ENCODE measurements around the gene MAPKAPK3. TPM values are rescaled to one million over a fixed set of nuclear protein-coding genes. Genes with fewer than 3 reads are reported as not detected.

MAPKAPK3 gene
- total RNA-seq, 6 donors from 2014 or later, result 30.2 to 102 (median 70.1) TPM

DNA sequence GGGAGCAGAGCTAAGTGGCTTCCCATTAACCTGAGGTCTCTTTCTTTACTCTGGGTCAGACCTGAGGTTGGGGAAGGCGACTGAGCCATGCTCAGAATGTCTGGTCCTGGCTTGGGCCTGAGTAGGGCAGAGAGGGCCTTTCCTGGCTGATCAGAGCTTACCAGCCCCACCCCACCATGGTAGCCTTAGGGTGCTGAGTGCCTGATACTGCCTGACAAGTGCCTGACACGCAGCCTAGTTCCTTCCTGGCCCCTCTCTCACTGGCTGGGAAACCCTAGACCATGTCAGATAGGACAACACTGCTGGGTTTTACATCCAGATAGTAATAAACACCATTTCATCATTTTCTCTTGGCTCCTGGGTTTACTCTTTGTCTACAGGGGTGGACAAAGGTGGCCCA lies 32.0 kb downstream of the MAPKAPK3 start:
- H3K36me3 ChIP-seq, result peaks cover 5 to 51% (median 41%) of the 10 kb centered on the region in 4 donors
- no peak overlapping the region for H3K27ac ChIP-seq
- no peak for ATAC-seq (ENCODE audit: low FRiP score in 2 of 2)
- H3K9me3 ChIP-seq, result no peaks in the 10 kb centered on the region
- no peaks in the 10 kb centered on the region for H3K27me3 ChIP-seq
- TF ChIP-seq, protein P1, sequence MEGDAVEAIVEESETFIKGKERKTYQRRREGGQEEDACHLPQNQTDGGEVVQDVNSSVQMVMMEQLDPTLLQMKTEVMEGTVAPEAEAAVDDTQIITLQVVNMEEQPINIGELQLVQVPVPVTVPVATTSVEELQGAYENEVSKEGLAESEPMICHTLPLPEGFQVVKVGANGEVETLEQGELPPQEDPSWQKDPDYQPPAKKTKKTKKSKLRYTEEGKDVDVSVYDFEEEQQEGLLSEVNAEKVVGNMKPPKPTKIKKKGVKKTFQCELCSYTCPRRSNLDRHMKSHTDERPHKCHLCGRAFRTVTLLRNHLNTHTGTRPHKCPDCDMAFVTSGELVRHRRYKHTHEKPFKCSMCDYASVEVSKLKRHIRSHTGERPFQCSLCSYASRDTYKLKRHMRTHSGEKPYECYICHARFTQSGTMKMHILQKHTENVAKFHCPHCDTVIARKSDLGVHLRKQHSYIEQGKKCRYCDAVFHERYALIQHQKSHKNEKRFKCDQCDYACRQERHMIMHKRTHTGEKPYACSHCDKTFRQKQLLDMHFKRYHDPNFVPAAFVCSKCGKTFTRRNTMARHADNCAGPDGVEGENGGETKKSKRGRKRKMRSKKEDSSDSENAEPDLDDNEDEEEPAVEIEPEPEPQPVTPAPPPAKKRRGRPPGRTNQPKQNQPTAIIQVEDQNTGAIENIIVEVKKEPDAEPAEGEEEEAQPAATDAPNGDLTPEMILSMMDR (IDR thresholded peaks at IDR 0.05), result no peak
- TF ChIP-seq POLR2A (IDR thresholded peaks at IDR 0.05), result no peak
- TF ChIP-seq EP300 (IDR thresholded peaks at IDR 0.05), result no peak
- no peak for TF ChIP-seq POLR2AphosphoS5 (IDR thresholded peaks at IDR 0.05)
- H3K4me3 ChIP-seq, result no peak overlapping the region
- no peak for DNase-seq
- 88% methylated on average over 1 to 2 of the region's 2 CpGs for WGBS, 2 donors
- no peaks in the 10 kb centered on the region for H3K4me1 ChIP-seq

DNA sequence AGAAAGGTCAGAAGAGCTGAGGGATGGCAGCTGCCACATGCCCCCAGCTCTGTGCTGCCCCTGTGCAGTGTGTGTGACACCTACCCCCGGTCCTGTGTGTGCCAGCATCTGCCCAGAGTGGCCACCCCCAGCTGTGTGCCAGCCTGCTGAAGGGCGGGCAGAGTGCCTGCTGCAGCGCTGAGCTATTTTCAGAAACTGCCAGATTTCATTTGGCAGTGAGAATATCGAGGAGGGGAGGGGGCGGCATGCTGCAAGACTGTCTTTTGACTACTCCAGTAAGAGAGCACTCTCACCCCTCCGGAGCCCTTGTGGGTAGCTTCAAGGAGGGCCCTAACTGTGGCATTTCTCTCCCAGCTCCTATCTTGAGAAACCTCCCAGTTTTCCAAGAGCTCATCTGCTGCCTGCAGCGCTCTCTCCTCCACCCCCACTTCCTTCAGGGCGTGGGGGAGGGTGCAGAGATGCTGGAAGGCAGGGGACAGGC lies 32.5 kb downstream of the MAPKAPK3 start:
- Histone ChIP-seq H3K4me1 (no peaks in the 10 kb centered on the region), H3K27ac (no peak overlapping the region), H3K4me3 (no peak overlapping the region), H3K27me3 (no peaks in the 10 kb centered on the region), H3K36me3 (peaks cover 5 to 46% (median 37%) of the 10 kb centered on the region in 4 donors), H3K9me3 (no peaks in the 10 kb centered on the region)
- ATAC-seq (ENCODE audit: low FRiP score in 2 of 2) (no peak), DNase-seq (no peak)
- 69 to 74% methylated on average over 5 to 6 of the region's 8 CpGs for WGBS, 2 donors
- no peak for TF ChIP-seq POLR2AphosphoS5 (IDR thresholded peaks at IDR 0.05)

DNA sequence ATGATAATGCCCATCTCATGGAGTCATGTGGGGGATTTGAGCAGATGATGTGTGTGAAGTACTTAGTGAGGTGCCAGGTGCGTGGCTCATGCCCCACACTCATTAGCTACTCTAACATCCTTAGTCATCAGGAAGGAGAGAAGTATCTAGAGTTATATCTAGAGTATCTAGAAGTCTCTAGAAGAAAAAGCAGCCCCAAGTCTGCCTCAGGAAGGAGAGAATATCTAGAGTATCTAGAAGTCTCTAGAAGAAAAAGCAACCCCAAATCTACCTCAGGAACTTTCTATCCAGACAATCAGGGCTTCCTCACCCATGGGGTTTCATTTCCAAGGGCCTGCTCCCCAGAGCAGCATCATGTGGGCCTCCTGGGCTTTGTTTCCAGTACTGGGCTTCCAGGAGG lies 33.1 kb downstream of the MAPKAPK3 start:
- 88 to 90% methylated on average over 1 of the region's 1 CpG for WGBS, 2 donors
- no peak for ATAC-seq (ENCODE audit: low FRiP score in 2 of 2)
- H3K4me3 ChIP-seq, result no peak overlapping the region

DNA sequence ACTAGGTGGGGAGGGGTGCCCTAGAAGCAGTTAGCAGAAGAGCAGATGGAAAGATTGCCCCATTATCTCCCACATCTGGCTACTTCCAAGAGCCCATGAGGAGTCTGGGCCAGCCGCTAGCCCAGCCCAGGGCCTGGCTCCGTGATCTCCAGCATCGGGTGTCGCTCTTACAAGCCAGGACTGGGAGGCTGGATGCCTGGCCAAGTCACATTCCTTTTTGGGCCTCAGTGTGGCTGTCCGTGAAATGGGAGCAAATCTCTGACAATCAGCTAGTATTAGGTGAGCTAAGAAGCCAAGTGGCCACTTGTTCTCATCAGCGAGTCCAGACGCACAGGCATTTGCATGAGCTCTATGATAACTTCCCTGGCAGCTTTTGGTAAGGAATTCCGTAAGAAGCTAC lies 34.5 kb downstream of the MAPKAPK3 start:
- Histone ChIP-seq H3K4me3 (no peak overlapping the region), H3K27me3 (no peaks in the 10 kb centered on the region), H3K27ac (no peak overlapping the region), H3K9me3 (no peaks in the 10 kb centered on the region), H3K4me1 (no peaks in the 10 kb centered on the region), H3K36me3 (peaks cover 0 to 26% (median 22%) of the 10 kb centered on the region in 4 donors)
- no peak for DNase-seq
- no peak for TF ChIP-seq POLR2A (IDR thresholded peaks at IDR 0.05)
- ATAC-seq (ENCODE audit: low FRiP score in 2 of 2), result no peak
- WGBS, 2 donors, result 89% methylated on average over 4 to 8 of the region's 8 CpGs

More for the DNA sequence above, 33.1 kb downstream of the MAPKAPK3 start:
- TF ChIP-seq POLR2A (IDR thresholded peaks at IDR 0.05) (no peak), POLR2AphosphoS5 (IDR thresholded peaks at IDR 0.05) (no peak), EP300 (IDR thresholded peaks at IDR 0.05) (no peak)
- TF ChIP-seq, protein P1 (IDR thresholded peaks at IDR 0.05), result no peak
- H3K27me3 ChIP-seq, result no peaks in the 10 kb centered on the region
- no peaks in the 10 kb centered on the region for H3K9me3 ChIP-seq
- no peaks in the 10 kb centered on the region for H3K4me1 ChIP-seq
- H3K36me3 ChIP-seq, result peaks cover 5 to 40% (median 34%) of the 10 kb centered on the region in 4 donors
- no peak for DNase-seq
- H3K27ac ChIP-seq, result no peak overlapping the region

DNA sequence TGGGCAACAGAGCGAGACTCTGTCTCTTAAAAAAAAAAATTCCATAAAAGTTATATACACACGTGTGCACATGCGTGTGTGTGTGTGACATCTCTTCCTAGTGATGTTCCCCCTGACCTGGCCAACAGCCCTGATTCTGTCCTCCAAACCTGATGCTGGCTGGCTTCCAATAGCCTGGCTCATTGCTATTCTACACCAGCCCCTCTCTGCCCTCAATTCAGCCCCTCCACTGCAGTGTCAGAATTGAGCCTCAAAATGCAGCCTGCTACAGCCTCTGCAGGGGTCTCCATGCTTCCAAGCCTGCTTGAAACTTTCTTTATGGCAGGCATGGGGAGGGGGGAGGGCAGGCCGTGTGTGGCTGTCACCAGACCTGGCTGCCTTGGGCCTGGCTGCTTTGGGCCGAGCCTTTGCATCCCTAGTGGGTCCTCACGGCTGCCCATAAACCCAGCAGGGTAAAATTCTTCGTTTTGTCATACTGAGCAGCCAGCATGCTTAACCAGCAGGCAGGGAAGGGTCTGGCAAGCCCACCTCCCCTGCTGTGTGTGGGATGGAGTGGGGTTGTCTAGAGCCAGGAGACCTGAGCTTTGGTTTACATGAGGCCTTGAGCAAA lies 35.1 kb downstream of the MAPKAPK3 start:
- Histone ChIP-seq H3K4me3 (no peak overlapping the region), H3K27ac (no peak overlapping the region), H3K27me3 (no peaks in the 10 kb centered on the region), H3K4me1 (no peaks in the 10 kb centered on the region), H3K9me3 (no peaks in the 10 kb centered on the region), H3K36me3 (peaks cover 0 to 20% (median 16%) of the 10 kb centered on the region in 4 donors)
- 70 to 84% methylated on average over 4 to 7 of the region's 7 CpGs for WGBS, 2 donors
- DNase-seq (no peak), ATAC-seq (ENCODE audit: low FRiP score in 2 of 2) (no peak)
- TF ChIP-seq, protein P1 (IDR thresholded peaks at IDR 0.05), result no peak
- TF ChIP-seq POLR2AphosphoS5 (IDR thresholded peaks at IDR 0.05), result no peak
- TF ChIP-seq EP300 (IDR thresholded peaks at IDR 0.05), result no peak

DNA sequence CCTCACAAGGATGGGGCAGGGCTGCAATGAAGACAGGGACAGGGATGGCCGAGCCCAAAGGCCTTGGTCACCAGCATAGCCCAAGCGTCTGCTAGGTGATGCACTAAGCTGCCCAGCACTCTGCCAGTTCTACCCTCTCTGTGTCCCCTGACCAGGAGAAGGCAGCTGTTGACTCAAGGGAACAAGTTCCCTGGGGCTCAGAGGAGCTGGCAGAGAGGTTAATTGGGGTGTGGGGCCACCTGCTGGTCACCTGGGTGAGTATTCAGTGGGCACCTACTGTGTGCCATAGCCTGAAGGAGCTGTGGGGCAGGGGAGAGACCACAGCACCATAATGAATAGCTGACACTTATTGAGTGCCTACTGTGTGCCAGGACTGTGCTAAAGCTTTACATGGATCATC lies 35.8 kb downstream of the MAPKAPK3 start:
- no peak for TF ChIP-seq POLR2AphosphoS5 (IDR thresholded peaks at IDR 0.05)
- TF ChIP-seq, protein P1 (IDR thresholded peaks at IDR 0.05), result peak in 5 of 6 experiments; percentile 29 to 68 (median 53)
- Histone ChIP-seq H3K4me1 (no peaks in the 10 kb centered on the region), H3K36me3 (peaks cover 0 to 13% (median 10%) of the 10 kb centered on the region in 4 donors), H3K4me3 (no peak overlapping the region), H3K9me3 (no peaks in the 10 kb centered on the region), H3K27ac (no peak overlapping the region), H3K27me3 (no peaks in the 10 kb centered on the region)
- DNase-seq, result peak in 1 of 2 donors; percentile 65
- ATAC-seq (ENCODE audit: low FRiP score in 2 of 2), result peak in 1 of 2 donors; percentile 34
- WGBS, 2 donors, result 75 to 100% methylated on average over 1 to 2 of the region's 2 CpGs

Data from upper lobe of left lung (tissue), 6 donors.